ENCODE measurements around the gene ZFYVE26. TPM values are rescaled to one million over a fixed set of nuclear protein-coding genes. Genes with fewer than 3 reads are reported as not detected.

The ZFYVE26 gene
- total and polyA plus RNA-seq, 2 of the 8 experiments (the other 6 are each of a cell fraction or from before 2014, with no cell fraction given), result 13.0 to 23.3 TPM

DNA sequence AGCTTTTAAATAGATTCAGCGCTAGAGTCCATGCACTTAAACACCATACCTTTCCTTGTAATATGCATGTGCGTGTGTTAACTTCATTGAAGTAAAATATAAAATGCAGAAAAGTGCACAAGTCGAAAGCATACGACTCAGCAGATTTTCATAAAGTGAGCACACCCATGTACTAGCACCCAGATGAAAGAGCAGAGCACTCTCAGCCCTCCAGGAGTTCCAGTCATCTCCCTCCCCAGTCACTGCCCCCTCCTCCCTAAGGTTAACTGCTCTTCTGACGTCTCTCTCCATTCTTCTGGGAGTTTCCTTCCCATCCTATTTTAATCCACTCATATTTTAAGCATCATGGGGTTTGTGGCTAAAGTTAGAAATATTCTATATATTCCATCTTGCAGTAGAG, 94.5 kb downstream of the ZFYVE26 start (continued):
- TF ChIP-seq POLR2A (IDR thresholded peaks at IDR 0.05; ENCODE audit: control extremely low read depth in 1 of 2, low read depth in 2 of 2, low read length in 2 of 2) (no peak), SIN3A (conservative IDR thresholded peaks at IDR 0.05 in 1 of 2, IDR thresholded peaks at IDR 0.05 in 1 of 2; ENCODE audit: low read depth in 1 of 2, low read length in 2 of 2) (no peak)

Measured in H1 (cell line).